ENCODE results near the gene REC8. TPM values are rescaled to one million over a fixed set of nuclear protein-coding genes. Genes with fewer than 3 reads are reported as not detected.

The REC8 gene
- total RNA-seq, 2 experiments from 2014 or later = 55.1 to 60.7 TPM

- H3K27me3 Mint-ChIP-seq = no peaks in the 10 kb centered on the region
- POLR2A ChIA-PET = interaction anchor here (1.0 to 4.7 kb wide), 4 partner anchors 8 to 15 kb away, joined by 3 to 82 read pairs (median 7); partner anchors contain the start of genes IPO4 and IRF9
- ATAC-seq (ENCODE audit: low read depth) (no peak), DNase-seq (no peak)
- H3K4me1 Mint-ChIP-seq = peaks cover 15% of the 10 kb centered on the region
- H3K9me3 Mint-ChIP-seq = no peaks in the 10 kb centered on the region
- H3K27ac Mint-ChIP-seq = peak overlapping the region; percentile 33
- H3K4me3 Mint-ChIP-seq = peak overlapping the region; percentile 93
- peaks cover 26% of the 10 kb centered on the region for H3K36me3 Mint-ChIP-seq
Observed at GRCh38 chr14:24172871-24173281, 996 bp downstream of the REC8 start.

- DNase-seq (no peak), ATAC-seq (ENCODE audit: low read depth) (no peak)
- H3K4me3 Mint-ChIP-seq = no peak overlapping the region
- H3K27me3 Mint-ChIP-seq = no peaks in the 10 kb centered on the region
- peaks cover 3% of the 10 kb centered on the region for H3K4me1 Mint-ChIP-seq
- H3K27ac Mint-ChIP-seq = no peak overlapping the region
- H3K9me3 Mint-ChIP-seq = no peaks in the 10 kb centered on the region
- peaks cover 18% of the 10 kb centered on the region for H3K36me3 Mint-ChIP-seq
- POLR2A ChIA-PET = interaction anchor here (1.0 to 3.2 kb wide), 2 partner anchors 12 to 29 kb away, joined by 7 to 14 read pairs; partner anchors contain the start of genes IPO4 and RNF31
Observed at GRCh38 chr14:24176599-24176998, 4.7 kb downstream of the REC8 start.

- POLR2A ChIA-PET = interaction anchor here (0.7 to 3.2 kb wide), 2 partner anchors 11 to 17 kb away, joined by 4 to 14 read pairs; partner anchors contain the start of gene IPO4
- DNase-seq (no peak), ATAC-seq (ENCODE audit: low read depth) (no peak)
- Mint-ChIP-seq H3K4me3 (no peak overlapping the region), H3K27me3 (no peaks in the 10 kb centered on the region), H3K4me1 (peaks cover 2% of the 10 kb centered on the region), H3K9me3 (no peaks in the 10 kb centered on the region), H3K36me3 (peaks cover 18% of the 10 kb centered on the region), H3K27ac (no peak overlapping the region)
Observed at GRCh38 chr14:24177041-24177825, 5.4 kb downstream of the REC8 start.

- POLR2A ChIA-PET = interaction anchor here (3.2 kb wide), 1 partner anchor 10 kb away, joined by 14 read pairs; the partner anchor contains the start of gene IPO4
- Mint-ChIP-seq H3K36me3 (peaks cover 18% of the 10 kb centered on the region), H3K4me3 (no peak overlapping the region), H3K27ac (no peak overlapping the region), H3K9me3 (no peaks in the 10 kb centered on the region), H3K4me1 (peaks cover 2% of the 10 kb centered on the region), H3K27me3 (no peaks in the 10 kb centered on the region)
- no peak for ATAC-seq (ENCODE audit: low read depth)
- no peak for DNase-seq
Observed at GRCh38 chr14:24177891-24178290, 6.0 kb downstream of the REC8 start.

GRCh38 chr14:24178399-24179178 is 6.7 kb downstream of the REC8 start:
- DNase-seq (no peak), ATAC-seq (ENCODE audit: low read depth) (no peak)
- H3K9me3 Mint-ChIP-seq = no peaks in the 10 kb centered on the region
- H3K27ac Mint-ChIP-seq = no peak overlapping the region
- peaks cover 2% of the 10 kb centered on the region for H3K4me1 Mint-ChIP-seq
- H3K27me3 Mint-ChIP-seq = no peaks in the 10 kb centered on the region
- no peak overlapping the region for H3K4me3 Mint-ChIP-seq
- H3K36me3 Mint-ChIP-seq = peaks cover 15% of the 10 kb centered on the region
- POLR2A ChIA-PET = interaction anchor here (0.7 to 4.0 kb wide), 8 partner anchors 8 to 545 kb away, joined by 3 to 29 read pairs (median 10); partner anchors contain the start of genes IPO4, IRF9, PSME2 and REC8

- Mint-ChIP-seq H3K36me3 (peaks cover 15% of the 10 kb centered on the region), H3K4me1 (peaks cover 2% of the 10 kb centered on the region), H3K27me3 (no peaks in the 10 kb centered on the region), H3K27ac (peak overlapping the region; percentile 48), H3K9me3 (no peaks in the 10 kb centered on the region), H3K4me3 (no peak overlapping the region)
- POLR2A ChIA-PET = interaction anchor here (0.7 to 4.0 kb wide), 8 partner anchors 9 to 546 kb away, joined by 3 to 29 read pairs (median 8); partner anchors contain the start of genes IPO4, IRF9, PSME2 and REC8
- no peak for ATAC-seq (ENCODE audit: low read depth)
- no peak for DNase-seq
Observed at GRCh38 chr14:24179294-24179960, 7.5 kb downstream of the REC8 start.

GRCh38 chr14:24179961-24180796 is 8.3 kb downstream of the REC8 start:
- no peaks in the 10 kb centered on the region for H3K27me3 Mint-ChIP-seq
- H3K36me3 Mint-ChIP-seq = peaks cover 12% of the 10 kb centered on the region
- DNase-seq (no peak), ATAC-seq (ENCODE audit: low read depth) (no peak)
- H3K27ac Mint-ChIP-seq = peak overlapping the region; percentile 25
- no peaks in the 10 kb centered on the region for H3K9me3 Mint-ChIP-seq
- POLR2A ChIA-PET = interaction anchor here (1.0 to 4.0 kb wide), 10 partner anchors 7 to 67 kb away, joined by 3 to 29 read pairs (median 6); partner anchors contain the start of genes IPO4, IRF9, PSME2 and REC8
- H3K4me3 Mint-ChIP-seq = no peak overlapping the region
- H3K4me1 Mint-ChIP-seq = peaks cover under 1% of the 10 kb centered on the region

- Mint-ChIP-seq H3K4me3 (no peak overlapping the region), H3K27ac (no peak overlapping the region), H3K36me3 (peaks cover 14% of the 10 kb centered on the region), H3K4me1 (no peaks in the 10 kb centered on the region), H3K27me3 (no peaks in the 10 kb centered on the region), H3K9me3 (no peaks in the 10 kb centered on the region)
- no peak for ATAC-seq (ENCODE audit: low read depth)
- DNase-seq = no peak
- POLR2A ChIA-PET = interaction anchor here (0.9 to 4.0 kb wide), 8 partner anchors 9 to 65 kb away, joined by 3 to 29 read pairs (median 5); partner anchors contain the start of genes IRF9, PSME1, REC8 and TM9SF1
Observed at GRCh38 chr14:24181371-24182077, 9.6 kb downstream of the REC8 start.

GRCh38 chr14:24182110-24182882 is 10.4 kb downstream of the REC8 start:
- Mint-ChIP-seq H3K27me3 (no peaks in the 10 kb centered on the region), H3K9me3 (no peaks in the 10 kb centered on the region), H3K36me3 (peaks cover 12% of the 10 kb centered on the region), H3K4me3 (no peak overlapping the region), H3K4me1 (peaks cover 4% of the 10 kb centered on the region), H3K27ac (peak overlapping the region; percentile 54)
- POLR2A ChIA-PET = interaction anchor here (0.9 to 4.0 kb wide), 4 partner anchors 9 to 64 kb away, joined by 3 to 29 read pairs (median 6); partner anchors contain the start of gene REC8
- ATAC-seq (ENCODE audit: low read depth) (no peak), DNase-seq (no peak)

- POLR2A ChIA-PET = interaction anchor here (0.9 to 2.0 kb wide), 3 partner anchors 10 to 22 kb away, joined by 3 to 8 read pairs (median 7); partner anchors contain the start of gene IRF9
- Mint-ChIP-seq H3K4me3 (no peak overlapping the region), H3K36me3 (peaks cover 12% of the 10 kb centered on the region), H3K27ac (no peak overlapping the region), H3K27me3 (no peaks in the 10 kb centered on the region), H3K9me3 (no peaks in the 10 kb centered on the region), H3K4me1 (peaks cover 10% of the 10 kb centered on the region)
- no peak for DNase-seq
- ATAC-seq (ENCODE audit: low read depth) = no peak
Observed at GRCh38 chr14:24183014-24183481, 11.2 kb downstream of the REC8 start.

Measured in activated naive CD8-positive, alpha-beta T cell treated with anti-CD3 and anti-CD28 coated beads, Interleukin-2, amount 10 ng/mL, durations not matched to agents 7 days and 5 days (primary cell).